D341Med (cell line): ENCODE data around the gene NOL4L.
"Not testable (repeated sequence)": the region's sequence is repeated elsewhere in the genome, so short reads cannot be mapped to it uniquely, and the experiment has no call there.

ENCODE experiments used
- DNase-seq: peaks from one replicate; pipeline ENCODE4 v3.0.0; 2012; ENCODE audit warnings: low spot score

NOL4L gene

DNA sequence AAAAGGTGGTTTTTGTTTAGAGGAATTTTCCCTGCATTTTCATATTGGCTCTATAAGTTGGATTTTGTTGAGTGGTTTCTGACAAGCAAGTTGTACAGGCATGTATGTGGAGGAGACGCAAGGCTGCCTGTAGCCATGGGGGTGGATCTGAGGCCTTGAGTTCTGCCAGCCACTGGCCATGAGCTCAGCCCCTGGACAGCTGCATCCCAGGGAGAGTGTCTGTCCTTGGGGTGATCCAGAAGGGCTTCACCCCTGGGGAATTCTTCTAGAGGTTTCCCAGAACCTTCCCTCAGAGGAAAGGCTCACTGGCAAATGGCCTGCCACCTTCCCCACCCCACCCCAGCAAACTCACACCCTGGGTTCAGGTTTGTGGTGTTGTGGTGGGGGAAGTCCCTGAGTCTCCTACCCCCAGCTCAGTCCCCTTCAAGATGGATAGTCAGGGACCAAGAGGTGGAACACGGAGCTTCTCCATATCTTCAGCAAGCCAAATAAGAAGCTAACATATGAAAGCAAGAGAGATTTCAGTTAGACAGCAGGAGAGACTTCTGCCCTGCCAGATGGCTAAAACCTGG, 11.6 kb upstream of the NOL4L start:
- DNase-seq = no peak

DNA sequence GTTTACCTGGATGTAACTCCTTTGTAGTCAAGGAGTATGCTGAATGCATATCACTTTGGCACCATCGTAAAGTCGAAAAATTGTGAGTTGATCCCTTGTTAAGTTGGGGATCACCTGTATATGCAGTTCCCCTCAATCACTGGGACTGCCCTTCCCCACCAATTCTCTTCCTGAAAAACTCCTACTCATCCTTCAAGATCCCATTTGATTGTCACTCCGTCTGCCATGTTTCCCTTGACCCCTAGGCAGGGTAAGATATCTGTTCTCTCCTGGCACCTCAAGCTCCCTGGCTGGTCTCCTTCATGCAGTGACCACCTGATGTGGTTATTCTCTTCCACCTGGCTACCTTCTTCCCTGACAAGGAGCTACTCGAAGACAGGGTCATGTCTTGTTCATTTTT, 10.0 kb upstream of the NOL4L start:
- DNase-seq = no peak

DNA sequence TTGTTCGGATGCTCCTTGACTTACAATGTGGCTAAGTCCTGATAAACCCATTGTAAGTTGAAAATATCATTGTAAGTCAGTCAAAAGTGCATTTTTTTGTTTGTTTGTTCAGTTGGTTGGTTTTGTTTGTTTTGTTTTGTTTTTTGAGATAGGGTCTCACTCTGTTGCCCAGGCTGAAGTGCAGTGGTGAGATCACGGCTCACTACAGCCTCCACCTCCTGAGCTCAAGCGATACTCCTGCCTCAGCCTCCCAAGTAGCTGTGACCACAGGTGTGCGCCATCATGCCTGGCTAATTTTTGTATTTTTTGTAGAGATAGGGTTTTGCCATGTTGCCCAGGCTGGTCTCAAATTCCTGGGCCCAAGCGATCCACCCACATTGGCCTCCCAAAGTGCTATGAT, 9.5 kb upstream of the NOL4L start:
- not testable (repeated sequence) for DNase-seq

DNA sequence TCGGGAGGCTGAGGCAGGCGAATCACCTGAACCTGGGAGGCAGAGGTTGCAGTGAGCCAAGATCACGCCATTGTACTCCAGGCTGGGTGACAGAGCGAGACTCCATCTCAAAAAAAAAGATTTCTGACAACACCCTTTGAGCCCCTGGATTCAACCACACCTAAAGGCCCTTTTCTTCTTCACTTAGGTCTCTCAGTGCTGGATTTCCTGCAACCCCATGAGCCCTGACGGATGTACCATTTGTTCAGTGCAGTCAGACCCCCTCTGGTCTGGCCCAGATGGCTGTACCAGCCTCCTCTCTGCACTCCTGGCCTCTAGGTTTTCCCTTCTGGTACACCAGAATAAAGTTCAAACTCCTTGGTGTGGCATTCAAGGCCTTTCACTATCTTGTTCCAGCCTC, 9.1 kb upstream of the NOL4L start:
- DNase-seq = no peak

DNA sequence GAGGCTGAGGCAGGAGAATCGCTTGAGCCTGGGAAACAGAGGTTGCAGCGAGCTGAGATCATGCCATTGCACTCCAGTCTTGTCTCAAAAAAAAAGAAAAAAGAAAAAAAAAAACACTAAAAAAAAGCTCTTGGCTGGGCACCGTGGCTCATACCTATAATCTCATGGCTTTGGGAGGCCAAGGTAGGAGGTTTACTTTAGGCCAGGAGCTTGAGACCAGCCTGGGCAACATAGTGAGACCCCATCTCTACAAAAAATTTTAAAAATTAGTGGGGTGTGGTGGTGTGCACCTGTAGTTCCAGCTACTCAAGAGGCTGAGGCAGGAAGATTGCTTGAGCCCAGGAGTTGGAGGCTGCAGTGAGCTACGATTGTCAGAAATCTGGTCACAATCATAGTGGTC, 7.5 kb upstream of the NOL4L start:
- not testable (repeated sequence) for DNase-seq

DNA sequence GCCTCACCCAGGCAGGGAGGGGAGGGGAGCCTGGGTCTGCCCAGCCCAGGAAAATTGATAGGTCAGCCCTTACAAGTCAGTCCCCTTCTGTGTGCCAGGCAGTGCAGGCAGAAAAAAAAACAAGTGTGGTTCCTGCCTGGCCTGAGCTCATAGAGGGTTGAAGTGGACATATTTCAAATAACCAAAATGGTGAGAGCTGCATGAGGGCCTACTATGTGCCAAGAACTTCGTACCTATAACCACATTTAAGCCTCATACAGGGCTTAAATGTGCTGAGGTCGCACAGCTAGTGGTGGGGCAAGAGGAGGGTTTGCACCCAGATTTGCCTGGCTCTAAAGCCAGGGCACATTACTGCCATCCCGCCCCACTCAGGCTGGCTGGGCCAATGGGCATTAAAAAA, 6.9 kb upstream of the NOL4L start:
- DNase-seq = no peak

GRCh38 chr20:32589769-32590168, 4.6 kb upstream of the NOL4L start:
- no peak for DNase-seq

- no peak for DNase-seq
Observed at GRCh38 chr20:32589256-32589655, 4.1 kb upstream of the NOL4L start.

DNA sequence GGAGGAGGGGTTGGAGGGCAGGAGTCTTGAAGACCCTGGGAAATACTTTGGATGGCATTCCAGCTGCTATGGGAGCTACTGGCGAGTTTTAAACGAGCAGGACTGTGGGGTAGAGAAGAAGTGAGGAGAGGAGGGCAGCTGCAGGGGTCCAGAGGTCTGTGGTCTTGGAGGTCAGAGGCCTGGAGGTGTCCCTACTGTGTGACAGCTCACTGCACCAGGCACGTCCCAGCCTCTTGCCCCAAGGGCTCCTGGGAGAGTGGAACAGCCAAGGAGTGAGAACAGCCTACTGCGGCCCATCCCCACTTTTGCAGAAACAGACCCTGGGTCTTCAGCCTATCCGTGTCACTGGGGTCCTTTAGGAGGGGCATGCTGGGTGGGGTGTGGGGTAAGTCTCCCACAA, 2.9 kb upstream of the NOL4L start:
- no peak for DNase-seq

- DNase-seq = no peak
Observed at GRCh38 chr20:32586291-32586690, 1.2 kb upstream of the NOL4L start.

- DNase-seq = no peak
Observed at GRCh38 chr20:32585586-32586127, 524 bp upstream of the NOL4L start.

DNA sequence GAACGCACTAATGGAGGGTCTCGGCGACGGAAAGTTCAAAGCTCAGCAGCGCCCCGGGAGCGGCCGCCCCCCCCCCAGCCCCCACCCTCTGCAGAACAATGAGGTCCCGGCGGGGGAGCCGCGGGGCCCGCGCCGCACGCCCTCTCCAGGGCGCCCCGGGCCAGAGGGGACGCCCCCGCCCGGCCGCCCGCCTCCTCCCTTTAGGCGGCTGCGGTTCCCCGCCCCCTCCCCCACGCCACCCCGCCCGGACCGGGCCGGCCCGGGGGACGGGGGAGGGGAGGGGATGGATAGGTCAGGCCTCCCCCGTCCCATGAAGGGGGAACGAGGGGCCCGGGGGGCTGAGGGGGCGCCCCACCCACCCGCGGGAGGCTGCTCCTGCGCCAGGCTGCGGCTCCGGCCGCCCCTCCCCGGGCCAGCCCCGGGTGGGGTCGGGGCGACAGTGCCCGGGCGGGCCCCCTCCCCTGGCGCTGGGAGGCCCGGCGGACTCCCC, 1.5 kb downstream of the NOL4L start:
- peak; percentile 62 for DNase-seq

DNA sequence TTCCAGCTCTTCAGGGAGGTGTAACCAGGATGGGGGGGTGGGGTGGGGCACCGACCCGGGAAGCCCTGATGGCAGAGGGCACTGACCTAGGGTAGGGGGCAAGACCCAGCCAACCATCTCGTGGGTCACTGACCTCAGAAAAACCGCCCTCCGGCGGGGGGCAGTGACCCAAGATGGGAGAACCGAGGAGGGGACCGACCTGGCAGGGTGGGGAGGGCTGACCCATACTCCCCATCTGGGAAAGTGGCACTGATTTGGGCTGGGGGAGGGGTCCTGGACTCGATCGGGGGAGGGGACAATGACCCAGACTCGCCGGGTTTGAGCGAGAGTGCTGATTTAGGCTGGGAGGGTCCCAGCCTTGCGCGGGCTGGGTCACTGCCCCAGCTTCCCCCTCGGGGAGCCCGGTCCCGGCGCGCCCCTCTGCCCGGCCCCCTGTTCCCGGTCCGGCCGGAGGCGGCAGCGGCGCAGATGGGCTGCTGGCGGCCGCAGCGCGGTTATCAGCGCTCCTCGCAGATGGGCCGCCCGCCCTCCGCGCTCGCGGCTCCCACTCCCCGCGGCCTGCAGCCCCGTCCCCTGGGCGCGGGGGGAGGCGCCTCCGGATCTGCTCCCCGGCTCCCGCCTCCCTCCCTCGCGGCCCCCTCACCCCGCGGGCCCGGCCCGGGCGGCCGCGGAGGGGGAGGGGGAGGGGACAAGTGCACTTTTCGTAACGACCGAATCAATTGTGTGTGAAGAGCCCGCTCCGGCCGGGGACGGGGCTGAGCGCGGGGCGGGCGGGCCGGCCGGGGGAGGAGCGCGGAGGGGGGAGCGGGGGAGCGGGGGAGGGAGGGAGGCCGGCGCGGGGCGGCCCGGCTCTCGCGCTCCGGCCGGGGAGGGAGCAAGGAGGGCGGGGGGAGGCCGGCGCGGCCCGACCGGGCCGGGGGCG, 2.2 kb downstream of the NOL4L start:
- DNase-seq = peak; percentile 75

DNA sequence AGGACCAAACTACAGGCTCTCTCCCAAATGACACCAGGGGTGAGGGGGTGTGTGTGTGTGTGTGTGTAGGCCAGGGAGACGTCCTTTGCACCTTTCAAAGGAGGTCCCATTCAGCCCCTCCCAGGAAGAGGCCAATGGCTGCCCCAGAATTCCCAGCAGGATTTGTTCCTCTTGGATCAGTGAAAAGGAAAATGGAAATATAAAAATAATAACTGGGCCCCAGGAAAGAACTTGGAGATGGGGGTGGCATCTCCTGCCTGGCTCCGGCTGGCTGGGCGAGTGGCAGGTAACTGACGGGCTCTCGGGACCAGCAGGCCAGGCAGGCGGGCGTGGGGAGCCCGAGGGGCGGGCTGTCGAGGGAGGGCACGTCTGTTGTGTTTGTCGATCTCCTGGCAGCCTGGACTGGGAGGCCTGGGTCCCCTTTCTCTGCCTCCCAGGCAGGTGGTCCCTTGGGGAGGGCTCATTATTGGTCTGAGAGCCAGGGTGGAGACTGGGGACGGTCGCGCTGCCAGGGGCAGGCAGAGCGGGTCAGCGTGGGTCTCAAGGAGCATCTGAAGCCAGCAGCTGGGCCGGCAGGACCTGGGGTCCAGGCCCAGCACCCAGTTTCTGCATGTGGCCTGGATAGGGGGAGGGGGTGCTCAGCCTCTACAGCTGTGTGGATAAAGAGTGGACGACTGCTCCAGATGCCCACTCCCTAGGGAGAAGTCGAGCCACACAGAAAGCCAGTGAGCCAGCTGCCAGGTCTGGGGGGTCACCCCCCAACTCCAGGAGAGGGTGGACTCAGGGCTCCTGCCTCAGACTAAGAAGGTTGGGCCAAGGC, 3.1 kb downstream of the NOL4L start:
- DNase-seq = no peak

DNA sequence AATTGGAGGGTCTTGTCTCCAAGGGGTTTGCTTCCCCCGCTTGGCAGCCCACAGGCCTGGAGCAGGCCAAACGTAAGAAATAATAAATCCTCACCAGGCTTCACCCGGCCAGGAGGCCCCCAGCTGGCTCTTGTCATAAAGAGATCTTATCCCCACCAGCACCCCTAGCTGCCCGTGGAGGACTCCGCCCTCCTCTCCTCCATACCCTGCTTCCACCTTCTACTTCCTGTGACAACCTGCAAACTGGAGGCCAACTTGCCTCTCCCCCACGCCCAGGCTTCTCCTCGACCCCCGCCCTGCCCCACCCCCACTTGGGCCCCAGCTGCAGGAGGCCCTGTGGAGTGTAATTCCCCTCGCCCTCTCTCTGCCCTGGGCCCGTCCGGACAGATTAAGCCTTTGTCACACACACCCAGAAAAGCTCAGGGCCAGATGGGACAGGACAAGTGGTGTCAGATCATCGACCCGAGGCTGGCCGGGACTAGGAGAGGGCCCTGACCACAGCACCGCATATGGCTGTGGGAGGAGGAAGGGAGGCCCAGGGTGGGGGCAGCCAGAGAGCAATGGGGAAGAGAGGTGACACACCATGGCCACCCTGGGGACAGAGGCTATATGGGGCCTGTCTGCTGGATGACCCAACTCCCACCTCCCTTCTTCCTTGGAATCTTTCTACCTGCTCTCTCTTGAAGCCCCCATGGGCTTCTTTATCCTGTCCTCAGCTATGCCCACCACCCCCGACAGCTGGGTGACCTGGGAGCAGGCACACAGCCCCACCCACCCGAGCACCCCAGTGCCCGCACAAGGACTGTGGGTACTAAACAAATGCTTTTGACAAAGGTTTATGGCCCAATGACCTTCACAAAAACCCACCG, 3.9 kb downstream of the NOL4L start:
- DNase-seq = no peak

- no peak for DNase-seq
Observed at GRCh38 chr20:32580219-32580969, 4.7 kb downstream of the NOL4L start.

- DNase-seq = no peak
Observed at GRCh38 chr20:32578840-32579390, 6.2 kb downstream of the NOL4L start.

DNA sequence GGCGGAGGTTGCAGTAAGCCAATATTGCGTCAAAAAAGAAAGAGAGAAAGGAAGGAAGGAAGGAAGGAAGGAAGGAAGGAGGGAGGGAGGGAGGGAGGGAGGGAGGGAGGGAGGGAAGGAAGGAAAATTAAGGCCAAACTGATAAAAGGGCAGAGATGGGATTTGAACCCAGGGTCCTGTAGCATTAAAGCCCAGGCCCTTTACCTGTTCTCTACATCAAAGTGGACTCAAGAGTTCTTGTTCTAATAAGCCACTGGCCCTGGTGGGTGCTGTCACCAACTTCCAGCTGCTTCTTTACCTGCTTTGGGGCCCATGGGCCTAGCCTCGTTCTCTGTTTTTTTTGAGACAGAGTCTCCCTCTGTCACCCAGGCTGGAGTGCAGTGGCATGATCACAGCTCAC, 7.1 kb downstream of the NOL4L start:
- not testable (repeated sequence) for DNase-seq

- DNase-seq = no peak
Observed at GRCh38 chr20:32577657-32578056, 7.5 kb downstream of the NOL4L start.

GRCh38 chr20:32577023-32577422, 8.1 kb downstream of the NOL4L start:
- no peak for DNase-seq
